NCI-H128 (cell line): ENCODE results near the gene ACSL6.
A peak's percentile ranks its signal among the peaks of the same experiment; 100 is the strongest.

Source experiments
- DNase-seq: peaks from one replicate; lab custom pipeline; 2025; ENCODE audit not compliant: unreplicated experiment; lab: John Stamatoyannopoulos, UW

The ACSL6 gene

DNA sequence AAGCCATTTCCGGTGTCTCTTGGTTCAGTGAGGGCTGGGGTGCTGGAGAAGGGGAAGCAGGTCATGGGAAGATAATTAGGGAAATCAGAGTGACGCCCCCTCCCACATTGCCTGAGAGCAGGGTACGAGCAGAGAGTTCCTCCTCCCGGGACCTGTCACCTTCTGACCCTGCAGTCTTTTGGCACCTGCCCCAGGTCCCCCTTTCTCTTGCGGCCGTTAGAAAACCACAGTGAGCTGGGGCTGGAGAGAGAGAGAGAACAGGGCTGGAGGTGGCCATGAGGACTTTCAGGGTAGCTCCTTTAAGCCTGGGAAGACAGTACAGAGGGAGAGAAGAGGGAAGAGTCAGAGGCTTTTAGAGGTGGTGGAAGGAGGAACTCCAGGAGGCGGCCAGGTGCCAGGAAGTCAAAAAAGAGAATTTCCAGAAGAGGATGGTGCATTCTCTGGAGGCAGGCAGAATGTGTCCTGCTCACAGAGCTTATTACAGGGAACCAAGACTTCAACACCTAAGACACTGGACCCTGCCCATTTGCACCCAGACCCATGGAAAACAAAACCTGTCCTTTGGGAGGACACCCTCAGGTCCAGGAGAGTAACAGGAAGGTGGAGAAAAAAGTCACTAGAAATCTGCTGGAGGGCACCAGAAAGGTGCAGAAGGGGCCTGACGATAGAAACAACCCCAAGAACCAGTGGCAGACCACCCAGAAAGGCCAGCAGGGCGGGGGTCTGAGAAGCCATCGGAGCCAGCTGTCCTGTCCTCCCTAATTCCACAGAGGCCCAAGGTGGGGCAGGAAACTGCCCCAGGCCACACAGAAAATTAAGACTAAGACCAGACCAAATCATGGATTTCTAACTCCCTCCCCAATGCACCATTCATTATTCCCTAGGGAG is 6.5 kb upstream of the ACSL6 start:
- no peak for DNase-seq

DNA sequence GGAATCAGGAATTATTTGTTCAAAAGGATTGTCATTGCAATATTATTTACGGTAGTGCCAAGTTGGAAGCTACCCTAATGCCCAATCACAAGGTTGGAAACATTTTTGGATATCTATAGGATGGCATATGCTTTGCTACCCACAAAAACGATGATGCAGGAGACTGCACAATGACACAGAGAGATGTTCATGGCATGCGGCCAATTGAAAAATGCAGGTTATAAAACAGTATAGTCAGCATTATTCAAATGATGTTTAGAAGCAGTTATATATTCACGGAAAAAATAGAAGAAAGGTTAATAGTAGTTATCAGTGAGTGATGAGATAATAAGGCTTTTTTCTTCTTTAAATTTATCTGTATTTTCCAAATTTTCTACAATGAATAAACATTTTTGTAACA is 5.9 kb upstream of the ACSL6 start:
- no peak for DNase-seq

DNA sequence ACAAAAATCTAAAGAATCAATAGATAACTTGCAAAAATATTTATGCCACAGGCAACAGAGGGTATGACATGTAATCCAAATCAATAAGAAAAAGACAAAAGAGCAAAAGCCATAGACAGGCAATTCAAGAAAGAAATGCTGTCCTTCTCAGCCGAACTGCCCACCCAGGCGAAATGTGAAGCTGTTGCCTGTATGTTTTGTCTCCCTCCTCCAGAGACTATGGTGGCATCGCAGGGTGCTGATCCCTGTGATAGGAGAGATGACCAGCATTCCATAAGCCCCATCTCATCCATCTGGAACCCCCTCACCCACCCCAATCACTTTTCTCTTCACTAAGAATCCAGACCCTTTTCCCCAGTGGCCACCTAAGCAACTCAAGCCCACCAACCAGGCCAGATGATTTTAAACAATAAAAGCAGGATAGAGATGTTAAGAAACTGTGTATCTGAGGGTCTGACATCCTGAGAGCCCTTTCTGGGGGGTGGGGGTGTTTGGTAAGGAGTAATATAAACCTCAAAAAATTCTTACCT is 5.3 kb upstream of the ACSL6 start:
- no peak for DNase-seq

DNA sequence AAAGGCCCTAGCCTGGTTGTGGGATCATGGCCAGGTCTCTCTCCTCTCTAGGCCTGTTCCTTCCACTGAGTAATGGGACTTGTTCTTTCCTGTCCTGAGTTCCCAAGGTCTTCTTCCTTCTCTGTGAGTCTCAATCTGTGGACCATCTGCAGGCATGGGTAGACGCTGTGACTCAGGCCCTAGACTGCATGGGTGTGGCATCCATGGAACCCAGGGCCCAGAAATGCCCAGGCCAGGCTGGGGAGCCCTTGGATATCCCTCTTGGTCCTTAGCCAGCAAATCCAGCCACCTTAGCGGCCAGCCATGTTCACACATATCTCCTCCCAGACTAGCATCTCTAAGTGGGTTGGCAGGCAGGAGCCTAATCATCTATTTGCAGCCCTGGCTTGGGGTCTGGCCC is 2.3 kb upstream of the ACSL6 start:
- DNase-seq, result no peak

DNA sequence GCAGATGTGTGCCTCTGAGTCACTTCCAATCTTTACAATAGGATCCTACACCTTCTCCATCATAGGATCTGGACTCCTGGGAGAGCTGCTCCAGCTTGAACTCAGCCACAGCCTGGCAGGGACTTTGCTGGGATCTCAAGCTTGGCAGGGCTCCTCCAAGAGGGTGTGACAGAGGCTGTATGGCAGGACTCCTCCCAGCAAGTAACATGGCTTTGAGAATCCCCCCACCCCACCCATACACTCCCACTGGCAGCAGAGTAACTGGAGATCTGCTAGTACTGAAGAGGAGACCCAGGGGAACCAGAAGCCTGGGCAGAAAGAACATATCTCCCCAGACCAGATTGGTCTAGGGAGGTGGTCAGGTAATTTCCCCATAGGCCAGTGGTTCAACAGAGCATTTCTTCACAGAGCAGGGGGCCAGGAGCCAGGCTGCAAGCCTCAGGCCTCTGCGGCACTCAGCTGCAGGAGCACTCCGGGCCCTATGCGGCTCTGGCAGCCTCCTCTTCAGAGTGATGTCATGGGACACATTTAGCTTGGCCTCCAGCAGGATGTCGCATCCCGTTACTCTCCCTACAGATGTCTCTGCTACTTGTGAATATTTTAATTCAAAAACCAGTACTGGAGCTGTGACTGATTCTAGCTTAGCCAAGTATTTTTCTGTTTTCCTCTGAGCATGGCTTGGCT is 1.7 kb upstream of the ACSL6 start:
- DNase-seq, result no peak

DNA sequence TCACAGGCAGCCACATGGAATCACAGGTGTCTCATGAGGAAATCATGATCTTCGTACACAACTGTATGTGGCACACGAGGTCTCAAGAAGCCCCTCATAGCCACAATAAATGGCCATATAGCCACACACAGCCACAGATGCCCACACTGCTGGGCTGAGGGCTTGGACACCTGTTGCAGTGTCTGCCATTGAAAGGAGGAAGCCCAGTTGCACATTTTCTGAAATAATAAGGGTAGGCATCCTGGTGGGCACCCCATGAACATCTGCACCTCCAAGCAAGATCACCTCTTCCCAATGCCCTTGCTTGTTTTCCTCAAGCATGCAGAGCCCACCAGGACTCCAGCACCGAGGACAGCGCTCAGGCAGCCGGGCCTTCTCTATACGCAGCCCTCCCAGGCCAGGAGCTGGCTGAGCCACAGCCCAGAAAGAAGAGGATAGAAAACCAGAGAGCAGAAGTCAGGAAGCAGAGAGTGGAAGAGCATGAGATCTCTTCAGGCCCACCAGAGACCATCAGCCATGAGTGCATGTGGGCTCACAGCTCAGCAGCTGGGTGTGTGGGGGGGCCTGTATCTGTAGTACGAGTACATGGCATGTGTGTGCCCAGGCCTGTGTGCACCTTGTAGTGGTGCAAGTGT is 1.0 kb upstream of the ACSL6 start:
- no peak for DNase-seq

DNA sequence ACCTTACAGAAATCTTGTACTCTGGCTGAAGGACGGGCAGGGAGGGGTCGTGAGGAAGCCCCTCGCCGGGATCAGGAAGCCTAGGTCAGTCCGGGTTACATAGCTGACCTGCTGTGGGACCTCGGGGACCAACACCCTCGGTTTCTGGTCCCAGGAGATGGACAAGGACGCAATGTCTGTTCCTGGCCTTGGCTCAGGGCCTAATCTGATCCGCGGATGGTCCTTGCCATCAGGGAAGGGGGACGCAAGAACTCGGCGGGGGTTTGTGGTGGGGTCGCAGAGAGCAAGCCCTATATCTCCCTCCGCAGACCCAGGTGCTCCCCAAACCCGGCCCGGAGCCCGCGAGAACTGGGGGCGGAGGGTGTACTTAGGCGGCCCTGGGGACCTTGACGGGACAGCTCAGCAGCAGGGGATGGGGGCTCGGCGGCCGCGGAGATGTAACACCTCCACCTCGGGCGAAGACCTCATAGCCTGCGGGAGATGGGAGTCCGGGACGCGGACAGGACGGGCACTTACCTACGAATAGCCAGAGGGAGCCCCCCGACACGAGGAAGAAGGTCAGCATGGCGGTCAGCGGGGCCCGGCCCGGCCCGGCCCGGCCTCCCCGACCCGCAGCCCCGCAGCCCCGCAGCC is 353 bp downstream of the ACSL6 start:
- no peak for DNase-seq

DNA sequence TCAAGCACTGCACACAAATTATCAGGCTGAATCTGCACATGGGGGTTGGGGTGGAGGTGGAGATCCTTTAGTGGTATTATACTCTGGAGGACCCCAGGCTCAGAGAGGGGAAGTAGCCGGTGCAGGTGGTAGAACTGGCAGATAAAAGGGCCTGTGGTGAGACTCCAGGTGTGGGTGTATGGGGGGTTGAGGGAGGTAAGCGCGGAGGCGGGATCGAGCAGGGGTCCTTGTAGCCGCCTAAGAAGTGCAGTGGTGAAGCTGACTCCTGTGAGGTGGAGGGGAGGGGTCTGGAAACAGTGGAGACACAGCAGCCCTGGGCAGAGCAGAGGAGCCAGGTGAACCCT is 841 bp downstream of the ACSL6 start:
- no peak for DNase-seq

DNA sequence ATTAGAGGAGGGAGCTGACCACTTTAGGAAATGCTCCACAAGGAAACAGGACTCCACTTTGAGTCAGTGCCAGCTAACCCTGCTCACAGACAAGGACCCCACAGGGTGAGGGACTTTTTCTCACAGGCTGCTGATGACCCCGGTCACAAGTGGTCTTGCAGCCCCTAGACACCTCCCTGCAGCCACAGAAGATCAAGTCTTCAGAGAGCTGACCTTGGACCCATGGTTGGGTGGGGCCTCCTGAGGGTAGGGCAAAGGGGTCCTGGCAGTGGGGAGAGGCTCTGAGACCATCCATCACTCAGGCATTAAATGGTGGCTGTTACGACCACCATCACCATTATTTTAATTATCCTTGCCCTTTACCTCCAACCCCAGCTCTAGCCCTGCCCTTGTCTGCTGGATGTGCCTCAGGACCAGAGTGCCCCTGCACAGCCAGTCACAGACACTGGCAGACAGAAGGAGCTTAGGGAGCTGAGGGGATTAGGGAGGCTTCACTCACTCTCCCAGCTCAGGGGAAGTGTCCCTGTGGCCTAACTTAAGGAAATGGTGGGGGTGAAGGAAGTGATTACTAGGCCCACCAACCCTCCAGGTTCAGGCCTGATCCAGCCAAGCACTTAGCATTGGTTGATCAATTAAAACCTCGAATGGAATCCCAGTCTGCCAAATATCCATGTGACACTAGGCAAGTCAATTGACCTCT is 1.6 kb downstream of the ACSL6 start:
- DNase-seq, result no peak

DNA sequence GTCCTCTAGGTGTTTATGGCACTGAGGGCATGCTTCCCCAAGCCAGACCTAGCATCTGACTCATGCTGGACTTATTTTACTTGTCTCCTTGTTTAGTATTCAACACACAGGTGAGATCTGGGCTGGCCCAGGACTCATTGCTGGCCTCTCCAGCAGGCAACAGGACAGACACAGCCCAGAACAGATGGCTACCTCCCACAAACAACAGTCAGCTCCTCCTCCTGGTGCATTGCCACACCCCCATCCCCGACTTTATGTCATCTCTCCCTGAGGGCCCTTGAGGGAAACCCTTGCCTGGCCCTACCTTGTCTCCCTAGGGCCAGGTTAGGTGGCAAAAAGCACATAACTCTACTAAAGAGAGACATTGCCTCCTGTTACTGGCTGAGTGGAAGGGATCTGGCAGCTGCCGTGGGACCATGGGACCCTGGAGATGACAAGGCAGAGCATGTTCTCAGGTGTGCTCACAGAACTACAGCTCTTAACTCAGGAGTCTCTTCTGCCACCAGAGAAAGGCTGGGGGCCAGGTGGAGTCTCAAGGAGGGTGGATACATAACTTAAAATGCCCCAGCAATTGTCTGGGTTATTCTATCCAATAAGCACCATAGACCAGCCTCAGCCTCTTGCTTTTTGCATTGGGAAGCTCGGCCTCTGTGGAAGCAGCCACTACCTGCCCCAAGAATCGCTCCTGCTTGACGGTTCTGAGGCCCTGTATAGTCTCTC is 2.3 kb downstream of the ACSL6 start:
- DNase-seq, result no peak

DNA sequence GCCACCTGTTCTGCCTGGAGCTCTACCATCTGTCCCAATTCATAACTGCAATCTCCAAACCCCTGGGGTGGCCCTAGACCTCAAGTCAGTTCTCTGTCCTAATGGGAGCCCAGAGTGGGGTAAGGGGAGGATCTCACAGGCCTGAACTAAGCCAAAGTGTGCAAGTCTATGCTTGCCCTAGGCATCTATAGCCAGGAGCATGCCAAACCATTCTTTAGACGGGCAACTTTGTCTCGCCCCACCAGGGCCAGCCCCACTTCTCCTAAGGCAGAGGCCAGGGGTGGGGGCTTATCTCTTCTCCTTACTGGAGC is 3.3 kb downstream of the ACSL6 start:
- DNase-seq, result no peak

DNA sequence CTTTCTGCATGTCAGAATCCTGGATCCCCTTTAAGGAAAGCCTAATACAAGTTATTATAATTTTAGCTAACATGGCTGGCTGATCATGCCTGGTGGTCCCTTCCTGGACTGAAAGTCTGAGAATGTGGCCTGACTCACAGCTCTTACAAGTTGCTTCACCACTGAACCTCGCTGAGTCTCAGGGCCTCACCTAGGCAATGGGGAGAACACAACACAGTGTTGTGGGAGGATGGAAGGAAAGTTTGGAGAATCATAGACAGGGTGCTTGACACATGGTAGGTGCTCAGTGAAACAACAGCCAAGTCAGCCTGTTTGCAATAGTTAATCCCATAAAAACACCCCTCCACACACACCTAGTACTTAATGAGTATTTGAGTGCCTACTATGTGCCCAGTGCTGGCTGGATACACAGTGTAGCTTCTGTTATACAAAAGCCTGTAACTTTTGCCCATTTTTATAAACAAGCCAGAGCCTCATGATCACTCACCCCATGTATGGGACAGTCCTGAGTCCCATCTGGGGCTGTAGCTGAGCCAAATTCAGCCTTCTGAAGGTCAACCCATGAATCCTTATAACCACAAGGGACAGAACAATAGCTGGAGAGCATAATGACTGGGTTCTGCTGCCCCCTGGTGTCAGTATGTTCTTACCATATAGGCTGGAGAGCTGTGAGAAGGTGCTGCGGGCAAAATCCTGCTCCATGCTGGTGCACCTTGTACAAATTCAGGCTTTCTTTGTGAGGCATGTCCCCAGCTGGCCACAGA is 3.9 kb downstream of the ACSL6 start:
- peak; percentile 49 for DNase-seq

DNA sequence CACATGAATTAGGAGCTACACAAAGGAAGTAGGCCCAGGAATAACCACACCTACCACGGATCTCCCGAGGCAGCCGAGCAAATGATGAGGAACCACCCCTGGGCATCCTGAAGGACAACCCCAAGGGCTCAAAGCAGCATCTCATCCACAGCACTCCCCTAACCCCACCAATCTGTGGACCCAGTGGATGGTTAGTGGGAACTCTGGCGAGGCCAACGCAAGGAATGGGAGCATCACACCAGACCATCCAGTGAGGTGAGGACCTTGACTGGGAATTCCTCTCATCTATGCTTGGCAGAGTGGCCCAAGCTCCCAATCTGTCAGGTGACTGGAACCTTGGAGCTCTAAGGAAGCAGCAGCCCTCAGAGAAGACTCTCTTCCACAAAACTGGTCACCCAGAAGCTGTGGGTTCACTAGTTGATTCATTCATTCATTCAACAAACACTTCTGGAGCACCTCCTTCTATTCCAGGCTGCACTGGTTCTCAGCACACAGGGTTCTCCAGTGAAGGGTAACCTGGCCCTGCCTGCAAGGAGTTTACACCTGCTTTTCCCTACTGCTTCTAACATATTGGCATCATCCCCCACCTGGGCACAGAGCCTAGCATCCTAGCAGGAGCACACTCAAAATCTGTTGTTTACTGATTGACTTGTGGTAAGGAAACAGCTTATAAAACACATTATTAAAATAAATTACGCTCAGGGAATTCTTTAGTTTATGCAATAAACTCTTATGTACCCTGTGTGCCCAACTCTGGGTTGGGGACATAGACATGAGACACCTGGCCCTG is 4.9 kb downstream of the ACSL6 start:
- DNase-seq, result no peak

DNA sequence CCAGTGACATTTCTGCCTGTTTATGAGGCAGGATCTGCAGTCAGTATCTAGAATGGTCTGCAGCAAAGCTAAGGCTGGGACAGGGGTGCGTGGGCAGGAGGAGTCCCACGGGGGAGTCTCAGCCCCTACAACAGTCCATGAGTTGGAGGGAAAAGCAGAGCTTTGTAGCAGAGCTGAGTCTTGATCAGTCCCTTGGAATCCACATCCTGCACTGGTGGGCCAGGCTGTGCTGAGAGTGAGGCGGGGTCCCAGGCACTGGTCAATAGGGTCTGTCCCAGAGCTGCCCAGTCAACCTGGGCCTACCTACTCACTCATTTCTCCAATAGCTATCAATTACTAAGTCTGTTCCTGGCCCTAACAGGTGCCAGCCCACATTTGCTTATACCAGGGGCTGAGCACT is 5.9 kb downstream of the ACSL6 start:
- no peak for DNase-seq

DNA sequence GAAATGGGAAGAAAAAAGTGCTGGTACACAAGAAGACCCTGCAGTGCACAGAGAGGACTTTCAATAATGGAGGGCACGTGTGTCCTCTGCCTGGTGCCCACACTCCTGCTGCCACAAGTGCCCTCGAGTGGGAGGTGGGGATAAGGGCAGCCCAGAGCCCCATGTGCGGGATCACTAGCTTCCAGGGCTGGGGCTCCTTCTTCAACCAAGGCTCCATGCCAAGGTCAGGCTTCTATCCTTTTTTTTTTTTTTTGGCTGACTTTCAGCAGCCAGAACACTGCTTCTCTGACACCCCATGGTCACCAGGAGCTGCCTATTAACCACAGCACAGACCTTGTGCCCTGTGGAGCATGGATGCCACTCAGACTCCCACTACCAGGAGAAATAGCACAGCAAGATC is 7.5 kb downstream of the ACSL6 start:
- no peak for DNase-seq

DNA sequence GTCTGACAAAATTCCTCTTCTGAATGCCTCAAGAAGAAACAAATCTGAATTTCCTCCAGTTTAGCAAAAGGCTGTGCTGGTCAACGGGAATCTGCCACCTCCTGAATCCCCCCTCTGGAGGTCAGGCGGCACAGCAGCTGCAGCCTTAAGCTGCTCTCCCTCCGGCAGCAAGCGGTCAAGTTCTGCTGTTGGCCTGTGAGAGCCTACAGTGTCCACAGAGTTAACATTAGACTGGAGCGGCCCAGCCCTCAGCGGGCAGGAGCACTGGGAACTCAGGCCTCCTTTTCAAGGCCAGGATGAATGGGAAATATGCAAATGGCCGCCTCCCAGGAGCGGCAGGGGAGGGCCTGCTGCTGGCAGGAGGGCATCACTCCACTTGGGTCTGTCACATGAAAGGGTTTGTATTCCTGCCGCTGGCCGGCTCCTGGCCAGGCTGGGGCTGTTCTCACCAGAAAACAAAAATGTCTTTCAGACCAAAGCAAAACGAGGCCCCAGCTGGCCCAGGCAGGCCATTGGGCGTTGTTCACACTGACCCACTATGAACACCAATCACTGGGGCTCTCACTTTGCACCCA is 8.2 kb downstream of the ACSL6 start:
- no peak for DNase-seq

DNA sequence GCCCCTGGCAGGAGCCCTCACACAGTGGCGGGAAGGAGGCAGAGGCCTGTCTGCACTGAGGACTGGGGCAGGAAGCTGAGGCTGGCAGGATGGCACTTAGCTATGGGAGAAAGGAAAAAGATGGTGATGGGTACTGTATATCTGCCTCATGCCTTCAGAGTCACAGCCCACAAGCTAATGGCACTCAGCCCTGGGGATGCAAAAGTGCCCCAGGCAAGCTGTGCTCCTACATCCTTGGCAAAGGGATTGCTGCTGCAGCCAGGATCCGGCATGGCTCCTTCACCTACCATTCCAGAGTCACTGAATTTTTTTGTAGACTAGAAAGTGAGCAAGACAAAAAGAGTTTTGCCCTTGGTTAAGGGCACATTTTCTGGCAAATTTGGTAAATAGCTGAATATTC is 8.7 kb downstream of the ACSL6 start:
- DNase-seq, result no peak
